Measurements from ENCODE around the gene RBMS1. TPM values are rescaled to one million over a fixed set of nuclear protein-coding genes. Genes with fewer than 3 reads are reported as not detected.

The RBMS1 gene
- total RNA-seq, 1 donor from 2014 or later: 131 TPM

DNA sequence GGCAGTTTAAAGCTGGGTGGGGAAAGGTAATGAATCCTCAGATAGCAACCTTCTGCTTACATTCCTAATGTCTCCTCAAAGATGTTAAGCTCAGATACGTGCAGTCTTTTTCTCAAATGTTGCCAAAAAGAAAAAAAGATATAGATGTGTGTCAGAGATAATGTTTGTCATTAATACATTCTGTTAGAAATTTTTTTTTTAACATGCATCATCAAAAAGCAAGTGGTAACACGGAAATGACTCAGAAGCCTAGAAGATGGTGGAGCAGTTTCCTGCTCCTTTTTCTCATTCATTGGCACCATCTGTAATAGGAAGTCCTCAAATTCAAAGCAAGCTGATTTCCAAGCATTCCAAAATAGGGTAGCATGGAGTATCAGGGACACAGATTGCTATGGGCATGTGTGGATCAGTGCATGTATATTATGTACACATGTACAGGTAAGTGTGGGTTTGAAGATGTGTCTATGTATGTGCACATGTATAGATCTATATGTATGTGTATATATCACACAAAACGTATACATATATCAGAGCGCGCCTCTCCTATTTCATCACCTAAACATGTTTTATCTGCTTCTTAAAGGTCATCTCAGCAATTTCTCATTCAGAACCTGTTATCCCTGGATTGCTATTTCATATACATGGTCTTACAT is 213.7 kb downstream of the RBMS1 start:
- DNase-seq (ENCODE audit: low spot score): no peak

DNA sequence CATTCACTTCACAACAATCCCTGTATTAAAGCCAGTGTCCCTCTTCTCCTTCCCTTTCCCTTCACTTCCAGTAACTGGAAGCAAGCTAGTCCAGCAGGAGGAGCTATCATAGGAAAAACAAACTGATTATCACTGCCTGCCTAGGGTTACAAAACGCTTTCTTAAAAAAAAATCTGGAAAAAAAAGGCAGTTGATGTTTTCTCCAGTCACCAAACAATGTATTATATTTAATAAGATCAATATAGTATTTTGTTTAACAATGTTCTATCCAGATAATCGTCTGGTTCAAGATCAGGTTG is 214.8 kb downstream of the RBMS1 start:
- DNase-seq (ENCODE audit: low spot score): no peak

DNA sequence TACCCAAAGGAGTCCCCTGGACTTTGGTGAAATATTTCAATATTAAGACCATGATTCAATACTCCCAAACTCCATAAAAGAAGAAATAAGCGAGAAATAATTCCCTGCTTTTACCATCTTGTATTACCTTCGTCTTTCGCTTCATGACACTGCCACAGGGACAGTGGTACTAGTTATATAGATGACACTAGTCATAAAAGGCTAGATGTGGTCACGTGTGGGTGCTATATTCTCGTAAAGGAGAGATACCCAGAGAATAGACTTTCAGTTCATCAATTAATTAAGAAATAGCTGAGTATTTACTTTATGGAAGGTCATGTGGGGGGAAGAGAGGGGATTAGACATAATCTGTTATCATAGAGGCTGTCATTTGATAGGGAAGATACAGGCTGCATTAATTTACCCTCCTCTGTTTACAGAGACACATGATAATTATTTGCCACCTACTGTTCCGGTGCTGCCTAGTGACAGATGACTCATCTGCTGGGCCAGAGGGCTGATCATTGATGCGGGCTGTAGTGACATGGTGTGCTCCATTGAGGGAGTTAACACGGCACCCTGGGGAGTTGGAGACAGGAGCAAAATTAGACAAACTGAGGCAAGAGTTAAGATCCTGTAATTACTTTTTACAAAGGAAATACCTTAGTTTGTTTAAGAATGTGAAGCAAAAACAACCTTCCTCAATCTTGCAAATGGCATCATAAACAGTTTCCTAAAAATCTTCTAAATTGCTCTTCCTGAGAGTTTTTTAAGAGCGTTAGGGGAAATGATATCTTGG is 215.3 kb downstream of the RBMS1 start:
- no peak for DNase-seq (ENCODE audit: low spot score)

DNA sequence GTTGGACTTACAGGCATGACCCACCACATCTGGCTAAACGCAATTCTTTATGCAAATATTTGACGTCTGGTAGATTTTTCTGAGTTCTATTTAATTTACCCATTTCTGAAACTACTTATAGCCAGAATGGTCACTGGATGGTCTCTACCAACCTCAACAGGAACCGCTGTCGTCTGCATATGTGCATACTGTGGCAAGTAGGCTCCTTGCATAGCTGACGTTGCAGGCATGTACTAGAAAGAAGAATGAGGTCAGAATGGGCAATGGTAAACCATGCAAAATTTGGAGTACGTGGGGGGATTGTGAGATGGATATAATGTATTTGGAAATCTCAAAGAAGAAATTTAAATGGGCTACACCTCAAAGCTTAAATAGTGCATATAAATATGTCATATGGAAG is 216.5 kb downstream of the RBMS1 start:
- no peak for DNase-seq (ENCODE audit: low spot score)

DNA sequence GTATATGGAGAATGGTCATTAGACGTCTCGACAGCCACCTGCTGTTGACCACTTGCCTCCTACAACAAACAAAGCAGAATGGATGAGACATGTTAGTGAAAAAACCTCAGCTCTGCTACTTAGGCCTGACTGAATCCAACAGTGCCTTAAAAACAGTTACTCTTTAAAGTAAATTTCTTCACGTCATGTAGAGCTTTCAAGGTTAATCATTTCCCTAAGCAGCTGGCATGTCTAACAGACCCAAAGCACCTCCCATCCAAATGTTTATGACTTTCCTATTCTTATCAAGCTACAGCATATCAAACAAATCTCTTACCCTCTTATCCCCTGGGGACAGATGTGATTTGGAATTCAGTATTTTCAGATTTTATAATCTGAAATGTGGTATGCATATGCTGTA is 218.0 kb downstream of the RBMS1 start:
- no peak for DNase-seq (ENCODE audit: low spot score)

DNA sequence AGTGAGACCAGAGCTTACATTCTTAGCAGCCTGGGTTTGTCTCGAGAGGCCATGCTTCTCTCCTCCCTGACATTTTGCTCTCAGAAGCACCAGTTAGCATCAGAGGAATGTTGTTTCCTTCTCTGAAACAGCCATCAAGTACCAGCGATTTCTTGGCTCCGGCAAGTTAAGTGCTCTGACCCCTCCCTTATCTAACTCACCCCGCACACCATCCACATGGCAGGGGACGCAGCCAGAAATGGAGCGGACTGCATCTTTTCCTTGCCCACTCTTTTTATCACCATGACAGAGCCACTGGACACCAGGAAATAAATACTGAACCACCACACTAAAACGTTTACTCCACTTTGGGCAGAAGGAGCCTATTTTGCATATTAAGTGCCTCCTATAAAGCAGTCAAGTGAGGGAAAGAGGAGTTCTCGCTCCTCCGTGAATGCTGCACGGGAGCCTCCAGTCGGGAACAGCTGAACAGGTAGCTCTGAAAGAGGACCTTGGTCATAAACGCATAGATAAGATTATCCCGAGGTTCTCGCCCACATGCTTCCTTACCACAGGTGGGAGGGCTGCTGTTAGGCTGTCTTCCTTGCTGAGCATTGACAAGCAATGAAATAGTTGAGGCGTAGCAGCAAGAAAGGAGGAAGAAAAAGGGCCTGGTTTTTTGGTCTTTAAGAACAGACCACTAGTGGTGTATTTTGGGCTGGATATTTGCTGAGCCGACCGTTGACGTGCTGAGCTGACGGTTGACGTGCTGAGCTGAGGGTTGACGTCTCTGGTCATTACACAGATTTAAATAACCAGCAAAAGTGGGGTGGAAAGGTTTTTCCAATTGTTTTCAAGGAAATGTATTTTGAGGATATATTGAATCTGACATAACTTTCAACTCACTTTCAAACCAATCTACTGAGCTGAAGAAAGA is 222.2 kb downstream of the RBMS1 start:
- DNase-seq (ENCODE audit: low spot score): peak; percentile 77

DNA sequence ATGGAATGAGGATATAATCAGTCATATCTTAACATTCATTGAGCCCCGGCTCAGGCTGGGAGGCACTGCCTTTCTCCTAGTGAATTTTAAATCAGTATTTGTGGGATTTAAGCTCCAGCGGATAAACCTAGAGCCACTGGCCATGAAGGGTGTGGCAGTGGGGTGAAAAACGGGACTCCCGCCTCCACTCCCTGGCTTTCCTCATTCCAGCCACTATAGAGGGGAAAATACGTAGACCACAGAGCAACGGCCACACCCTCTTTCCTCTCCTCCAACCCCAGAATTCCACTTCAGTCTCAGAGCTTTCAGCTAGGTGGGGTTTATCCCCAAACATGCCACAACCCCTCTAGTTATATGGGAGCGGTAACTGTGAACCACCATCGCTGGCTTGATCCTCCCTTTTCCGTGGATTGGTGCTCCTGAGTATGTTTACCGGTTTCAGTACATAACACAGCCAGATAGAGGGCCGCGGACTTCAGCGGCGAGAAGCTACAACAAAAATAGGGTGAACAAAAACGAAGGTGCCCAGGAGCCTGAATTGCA is 223.0 kb downstream of the RBMS1 start:
- DNase-seq (ENCODE audit: low spot score): peak; percentile 91

DNA sequence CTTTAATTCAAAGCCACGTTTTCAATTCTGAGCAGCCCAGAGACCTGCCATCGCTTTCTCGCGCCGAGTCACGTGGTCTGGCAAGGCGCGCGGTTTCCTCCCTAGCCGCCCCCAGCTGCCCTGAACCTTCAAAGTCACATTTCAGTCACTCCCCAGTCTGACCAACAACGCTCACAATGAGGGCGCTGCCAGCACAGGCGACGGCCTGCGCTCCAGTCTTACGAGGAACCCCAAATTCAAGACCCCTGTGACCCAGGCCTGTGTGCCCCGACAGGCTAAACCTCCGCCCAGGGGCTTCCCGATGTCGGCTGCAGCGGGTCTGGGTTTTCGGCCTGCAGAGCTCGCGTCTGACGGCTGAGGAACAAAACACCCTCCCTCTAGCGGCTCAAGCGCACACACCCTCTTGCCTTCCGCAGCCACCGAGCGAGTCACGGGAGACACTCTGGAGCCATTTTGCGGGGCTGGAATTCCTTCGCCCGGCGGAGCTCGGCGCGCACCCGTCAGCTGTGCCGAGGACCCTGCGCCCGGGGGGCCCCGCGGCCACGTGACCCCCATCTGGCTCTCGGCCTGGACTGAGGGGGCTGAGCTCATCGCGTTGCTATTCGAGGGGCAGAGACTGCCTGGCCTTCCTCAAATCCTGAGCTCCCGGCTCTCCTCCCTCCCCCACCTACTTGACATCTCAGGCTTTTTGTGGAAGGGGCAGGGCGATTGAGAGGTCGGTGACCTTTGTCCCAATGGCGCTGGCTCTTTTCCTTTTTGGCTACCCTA is 223.6 kb downstream of the RBMS1 start:
- DNase-seq (ENCODE audit: low spot score): peak; percentile 98

DNA sequence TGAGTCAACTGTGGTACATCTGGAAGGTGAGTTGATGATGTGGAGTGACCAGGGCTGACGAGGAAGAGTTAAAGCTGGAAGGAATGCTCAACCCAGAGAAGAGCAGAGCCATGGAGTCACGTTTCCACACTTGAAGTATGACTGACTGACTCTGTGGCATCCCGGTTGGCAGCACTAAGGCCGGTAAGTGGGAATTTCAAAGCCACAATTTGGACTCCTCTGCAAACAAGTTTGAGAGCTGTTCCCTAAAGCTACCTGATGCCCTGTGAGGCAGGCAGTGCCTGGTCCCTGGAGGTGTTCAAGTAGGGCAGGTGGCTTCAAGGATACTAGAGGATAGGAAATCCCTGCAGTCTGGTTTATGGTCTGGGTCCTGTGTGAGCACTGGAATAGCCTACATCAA is 224.2 kb downstream of the RBMS1 start:
- peak; percentile 22 for DNase-seq (ENCODE audit: low spot score)

DNA sequence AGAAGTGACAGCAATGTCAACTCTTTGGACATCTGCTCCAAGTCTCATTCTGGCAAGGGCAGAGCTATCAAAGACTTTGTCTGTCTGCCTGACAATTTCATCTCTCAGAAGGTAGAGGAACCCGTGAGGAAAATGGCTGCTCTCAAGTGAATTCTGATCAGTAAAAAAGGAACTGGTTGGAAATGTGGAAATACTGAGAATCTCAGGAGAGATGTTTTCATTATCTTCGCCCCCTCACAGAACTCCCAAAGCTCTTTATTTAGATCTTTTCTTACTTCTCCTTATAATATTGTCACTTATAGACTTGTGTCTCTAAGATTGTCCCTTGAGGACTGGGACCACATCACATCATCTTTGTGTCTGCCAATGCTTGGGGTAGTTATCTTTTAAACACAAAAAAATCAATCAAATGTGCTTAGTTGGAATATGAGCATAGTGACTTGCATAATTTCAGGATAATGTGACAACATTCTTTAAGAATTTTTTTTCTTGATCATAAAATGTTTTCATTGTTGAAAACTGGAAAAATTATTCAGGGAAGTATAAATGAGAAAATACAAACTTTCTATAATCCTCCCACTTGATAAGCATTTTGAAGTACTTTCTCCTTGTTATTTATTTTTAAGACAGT is 225.3 kb downstream of the RBMS1 start:
- DNase-seq (ENCODE audit: low spot score): no peak

DNA sequence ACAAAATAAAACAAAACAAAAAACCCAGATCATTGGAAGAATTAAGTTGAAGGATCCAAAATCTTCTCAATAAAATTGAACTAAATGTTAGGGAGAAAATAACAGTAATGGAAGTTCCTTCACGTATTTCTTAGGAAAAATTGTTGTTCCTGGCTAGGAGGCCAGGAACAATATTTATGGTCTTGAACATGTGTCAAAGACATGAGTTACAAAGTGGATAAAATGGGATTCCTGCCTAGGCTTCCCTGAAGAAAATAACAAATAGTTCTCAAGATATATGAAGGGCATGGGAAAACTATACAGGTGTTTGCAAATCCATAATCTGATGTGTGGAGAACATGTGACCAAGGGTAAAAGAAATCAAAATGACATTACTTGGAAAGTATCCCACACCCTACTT is 225.9 kb downstream of the RBMS1 start:
- no peak for DNase-seq (ENCODE audit: low spot score)

DNA sequence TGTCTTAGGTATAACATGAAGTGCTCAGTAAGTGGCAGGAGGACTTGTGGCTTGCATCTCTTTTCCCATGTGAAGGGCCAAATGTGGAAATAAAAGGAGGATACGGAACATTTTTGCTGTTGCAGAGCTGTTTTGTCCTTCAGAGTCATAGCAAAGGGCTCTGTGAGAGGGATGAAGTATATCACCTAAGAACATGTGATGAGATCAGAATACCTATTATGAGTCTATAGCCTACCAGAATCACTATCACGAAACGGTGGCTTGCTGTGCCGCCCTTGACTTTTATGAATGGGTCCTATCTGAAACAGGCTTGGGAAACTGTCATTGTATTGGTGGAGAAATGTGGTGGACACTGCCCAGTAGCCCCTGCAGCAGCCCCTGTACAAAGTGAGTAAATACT is 226.6 kb downstream of the RBMS1 start:
- DNase-seq (ENCODE audit: low spot score): no peak

DNA sequence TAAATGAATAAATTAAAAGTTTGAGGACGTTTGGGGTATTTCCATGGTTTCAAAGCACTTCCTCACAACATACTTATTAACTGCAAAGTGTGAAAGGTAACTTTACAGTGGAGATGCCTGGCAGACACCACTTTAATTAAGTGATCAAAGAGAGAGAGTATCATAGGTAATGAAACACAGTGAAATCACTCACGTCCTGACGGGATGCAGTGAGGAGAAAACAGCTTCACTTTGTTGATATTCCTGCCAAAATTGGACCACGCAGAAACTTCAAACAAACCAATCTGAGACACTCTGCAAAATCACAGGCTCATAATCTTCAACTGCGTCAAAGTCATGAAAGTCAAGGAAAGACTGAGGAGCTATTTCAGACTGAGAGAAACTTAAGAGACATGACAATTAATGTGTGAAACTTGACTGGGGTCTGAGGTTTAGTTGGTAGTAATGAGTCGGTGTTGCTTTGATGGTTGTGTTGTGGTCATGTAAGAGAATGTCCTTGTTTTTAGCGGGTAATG is 227.5 kb downstream of the RBMS1 start:
- no peak for DNase-seq (ENCODE audit: low spot score)

DNA sequence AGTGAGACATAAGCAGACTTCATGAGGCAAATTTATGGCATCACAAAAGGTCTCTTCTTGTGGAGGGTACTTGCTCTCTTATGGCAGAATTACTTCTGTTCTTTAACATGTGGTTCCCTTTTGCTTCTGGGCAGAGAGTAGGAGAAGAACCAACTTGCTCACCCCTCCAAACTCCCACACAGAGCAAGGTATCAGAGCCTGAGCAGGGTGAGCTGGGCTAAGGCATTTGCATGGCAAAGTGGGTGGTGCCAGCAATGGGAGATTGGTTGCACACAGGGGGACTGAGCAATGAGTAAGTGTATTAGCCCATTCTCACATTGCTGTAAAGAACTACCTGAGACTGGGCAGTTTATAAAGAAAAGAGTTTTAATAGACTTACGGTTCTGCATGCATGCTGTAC is 229.3 kb downstream of the RBMS1 start:
- no peak for DNase-seq (ENCODE audit: low spot score)

DNA sequence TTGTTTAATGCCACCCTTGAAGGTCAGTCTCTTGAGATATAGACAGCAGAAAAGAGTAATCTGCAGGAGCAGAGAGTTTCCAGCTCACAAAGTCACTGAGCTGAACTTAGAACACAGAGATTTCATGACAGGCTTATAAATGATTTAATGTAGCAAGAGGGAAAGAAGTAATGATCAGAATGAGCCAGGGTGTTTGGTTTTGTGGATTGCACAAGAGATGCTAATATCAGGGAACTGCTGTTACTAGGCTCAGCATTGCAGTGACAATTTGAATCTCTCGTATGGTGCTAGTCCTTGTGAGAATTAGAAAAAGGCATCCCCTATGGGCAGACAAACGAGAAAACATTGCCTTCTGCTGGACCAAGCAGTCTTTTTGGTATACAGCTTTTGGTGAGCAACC is 231.9 kb downstream of the RBMS1 start:
- DNase-seq (ENCODE audit: low spot score): no peak

DNA sequence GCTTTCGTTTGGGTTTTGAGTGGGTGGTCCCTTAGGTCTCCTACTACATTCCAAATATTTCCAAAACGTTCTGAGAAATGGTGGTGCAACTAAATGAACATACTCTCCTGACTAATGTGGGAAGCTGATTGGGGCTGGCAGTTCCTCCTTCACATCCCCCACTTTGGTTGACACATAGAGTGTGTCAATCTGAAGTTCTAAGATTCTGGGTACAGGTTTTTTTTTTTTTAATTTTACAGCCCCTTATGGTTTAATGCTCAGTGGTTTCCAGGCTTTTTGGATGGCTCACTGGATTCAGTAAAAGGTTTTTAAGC is 235.2 kb downstream of the RBMS1 start:
- DNase-seq (ENCODE audit: low spot score): no peak

DNA sequence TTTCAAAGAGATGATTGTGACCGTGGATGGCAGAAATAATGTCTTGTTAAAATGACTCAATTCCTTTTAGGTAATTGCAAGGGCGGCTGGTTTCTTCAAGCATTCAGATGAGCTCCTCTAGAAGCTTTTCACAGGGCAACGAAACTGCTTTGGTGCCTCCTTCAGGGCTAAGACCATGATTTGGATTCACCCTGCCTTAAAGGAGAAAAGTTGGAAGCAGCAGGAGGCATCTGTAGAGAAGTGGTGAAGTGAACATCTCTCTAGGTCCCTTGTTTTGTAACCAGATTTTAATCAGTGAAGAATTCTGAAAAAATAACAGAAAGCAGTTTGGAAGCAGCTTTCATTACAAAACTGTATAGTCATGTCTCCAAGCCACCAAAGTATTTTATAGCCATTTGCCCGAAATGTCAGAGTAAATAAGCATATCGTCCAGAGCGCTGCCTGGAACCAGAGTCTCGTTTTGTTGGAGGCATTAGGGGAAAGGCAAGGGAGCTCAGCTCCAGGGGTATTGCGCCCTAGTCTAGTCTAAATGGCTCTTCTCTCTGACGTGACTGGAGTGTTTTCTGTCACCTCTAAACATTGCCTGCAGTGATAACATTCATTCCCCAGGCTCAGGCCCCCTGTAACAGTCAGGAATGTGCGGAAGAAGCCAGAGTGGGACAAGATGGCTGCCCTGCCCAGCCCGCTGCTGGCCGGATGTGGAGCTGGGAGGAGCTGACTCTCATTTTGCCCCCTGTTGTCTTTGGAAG is 235.7 kb downstream of the RBMS1 start:
- DNase-seq (ENCODE audit: low spot score): no peak

DNA sequence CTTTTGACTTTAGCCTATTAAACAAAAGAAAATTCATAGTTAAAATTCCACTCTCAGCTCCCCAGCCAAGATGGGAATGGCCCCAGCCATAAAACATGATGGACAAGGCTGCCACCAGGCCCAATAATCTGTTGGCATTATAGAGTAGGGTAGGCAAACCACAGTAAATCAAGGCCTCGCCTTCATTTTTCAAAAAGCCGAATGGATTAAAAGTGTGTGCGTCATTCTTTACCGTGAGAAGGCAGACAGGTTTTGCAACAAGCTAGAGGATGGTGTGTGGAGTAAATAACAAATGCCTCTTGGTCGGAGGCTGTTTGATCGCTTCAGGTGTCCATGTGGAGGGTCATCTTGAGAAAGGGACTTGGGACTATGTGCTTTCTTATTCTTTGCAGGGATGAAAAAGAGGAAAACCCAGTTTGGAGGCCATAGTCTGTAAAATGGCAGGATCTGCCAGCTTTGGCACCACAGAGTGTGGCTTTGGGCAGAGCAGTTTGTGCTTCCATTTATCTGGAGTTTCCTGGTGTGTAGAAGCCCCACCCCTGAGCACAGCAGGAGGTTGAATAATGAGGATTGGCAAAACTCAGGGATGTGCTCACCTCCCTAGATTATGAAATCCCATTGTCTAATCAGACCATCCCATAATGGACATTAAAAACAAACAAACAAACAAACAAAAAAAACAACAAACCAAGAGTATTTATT is 236.4 kb downstream of the RBMS1 start:
- peak; percentile 56 for DNase-seq (ENCODE audit: low spot score)

DNA sequence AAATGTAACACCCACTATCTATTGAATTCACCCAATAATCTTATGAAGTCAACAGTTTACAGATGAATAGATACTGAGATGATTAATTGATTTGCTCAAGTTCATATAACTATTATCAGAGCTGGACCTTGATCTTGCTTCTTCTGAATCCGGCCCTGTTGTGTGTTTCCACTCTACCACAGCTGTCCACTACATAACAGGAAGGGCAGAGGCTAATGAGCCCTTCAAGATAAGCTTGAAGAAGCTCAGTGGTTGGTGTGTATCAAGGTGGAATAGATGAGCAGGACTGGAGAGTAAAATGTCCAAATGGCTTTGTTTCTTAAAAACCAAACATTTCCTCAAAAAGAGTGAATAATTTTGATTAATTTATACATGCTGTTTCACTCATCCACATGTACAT is 237.1 kb downstream of the RBMS1 start:
- DNase-seq (ENCODE audit: low spot score): no peak

DNA sequence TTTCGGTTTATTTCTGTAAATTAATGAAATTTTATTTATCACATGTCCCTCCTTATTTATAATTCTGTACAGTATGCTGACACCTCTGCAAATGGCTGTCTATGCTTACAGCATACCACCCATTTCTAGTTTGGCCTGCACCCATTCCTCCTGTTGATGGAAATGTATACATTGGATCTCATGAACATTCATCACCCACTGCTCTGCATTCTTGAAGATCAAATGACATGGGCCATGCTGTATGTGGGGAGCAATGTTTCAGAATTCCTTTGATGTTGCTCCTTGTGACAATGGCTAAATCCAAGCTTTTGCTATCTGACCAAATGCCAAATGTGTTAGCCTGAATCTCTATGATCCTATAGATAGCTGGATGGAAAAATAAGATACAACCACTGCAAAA is 238.2 kb downstream of the RBMS1 start:
- DNase-seq (ENCODE audit: low spot score): no peak

Measured in umbilical cord (tissue), 2 donors.